LNCAP (cell line): Measurements from ENCODE around the gene SCN5A.

Source experiments
- CTCF ChIP-seq: fragments of 450-650 bp; IDR thresholded peaks from 2 replicates; pipeline ENCODE4 v1.5.1; 2017; ENCODE audit warnings: mild to moderate bottlenecking

The SCN5A gene

GRCh38 chr3:38605981-38606380 is 43.5 kb downstream of the SCN5A start:
- no peak for TF ChIP-seq CTCF

- no peak for TF ChIP-seq CTCF
Observed at GRCh38 chr3:38604246-38604645, 45.2 kb downstream of the SCN5A start.

GRCh38 chr3:38603731-38604131 is 45.8 kb downstream of the SCN5A start:
- TF ChIP-seq CTCF: no peak

- no peak for TF ChIP-seq CTCF
Observed at GRCh38 chr3:38602576-38603250, 46.8 kb downstream of the SCN5A start.

GRCh38 chr3:38601956-38602550 is 47.4 kb downstream of the SCN5A start:
- no peak for TF ChIP-seq CTCF

- TF ChIP-seq CTCF: no peak
Observed at GRCh38 chr3:38600551-38600950, 48.9 kb downstream of the SCN5A start.

GRCh38 chr3:38599886-38600285 is 49.6 kb downstream of the SCN5A start:
- no peak for TF ChIP-seq CTCF
